OCI-LY7 (cell line): ENCODE results near the gene CERCAM. TPM values are rescaled to one million over a fixed set of nuclear protein-coding genes. Genes with fewer than 3 reads are reported as not detected.

ENCODE experiments used
- BruUV-seq: library from RNA; stranded (reverse); fragments of 400-500 nt; replicated peaks from 2 replicates; lab custom pipeline; 2021; lab: Mats Ljungman, UMichigan
- CTCF ChIA-PET: fragments of 300-600 bp; sonication (Branson Sonifier 250); formaldehyde crosslinking; loops from one replicate; lab custom pipeline; 2022; ENCODE audit warnings: antibody characterized with exemption; ENCODE audit not compliant: unreplicated experiment; lab: Charles Lee
- POLR2A ChIA-PET: fragments of 300-600 bp; sonication (Branson Sonifier 250); formaldehyde crosslinking; loops from one replicate; lab custom pipeline; 2022; ENCODE audit warnings: antibody characterized with exemption; lab: Charles Lee
- DNase-seq: peaks from one replicate; pipeline ENCODE4 v3.0.0-alpha.2; 2015; ENCODE audit warnings: low spot score
- H2AFZ ChIP-seq: fragments of 200-600 bp; sonication (generic), shearing (Covaris generic); 2 replicates; pipeline ENCODE4 v1.6.1; 2014; ENCODE audit warnings: mild to moderate bottlenecking, antibody characterized with exemption, low read length, moderate library complexity
- H3K27ac ChIP-seq: fragments of 200-600 bp; sonication (generic); 2 replicates; pipeline ENCODE4 v1.5.1; 2014; ENCODE audit warnings: mixed run types, low read depth, mild to moderate bottlenecking, moderate library complexity, low read length, inconsistent platforms; ENCODE audit not compliant: poor library complexity, severe bottlenecking
- H3K36me3 ChIP-seq: fragments of 200-600 bp; sonication (generic); 2 replicates; pipeline ENCODE4 v1.6.1; 2014; ENCODE audit warnings: mild to moderate bottlenecking, antibody characterized with exemption, low read length, moderate library complexity, mixed read lengths; ENCODE audit not compliant: insufficient read depth
- H3K4me1 ChIP-seq: fragments of 200-600 bp; sonication (generic); 2 replicates; pipeline ENCODE4 v1.5.1; 2014; ENCODE audit warnings: mild to moderate bottlenecking, low read length; ENCODE audit not compliant: insufficient read depth, poor library complexity, severe bottlenecking
- H3K4me2 ChIP-seq: fragments of 200-600 bp; sonication (generic); 2 replicates; pipeline ENCODE4 v1.6.1; 2014; ENCODE audit warnings: mild to moderate bottlenecking, low read length
- H3K4me3 ChIP-seq: fragments of 200-600 bp; sonication (generic); 2 replicates; pipeline ENCODE4 v1.5.1; 2014; ENCODE audit warnings: mild to moderate bottlenecking, low read depth, low read length; ENCODE audit not compliant: poor library complexity, severe bottlenecking
- H3K79me2 ChIP-seq: fragments of 200-600 bp; sonication (generic); 2 replicates; pipeline ENCODE4 v1.6.1; 2016; ENCODE audit warnings: low read depth, mild to moderate bottlenecking, low read length, moderate library complexity, mixed read lengths; ENCODE audit not compliant: insufficient read depth
- H3K9me2 ChIP-seq: fragments of 200-600 bp; sonication (generic); 2 replicates; pipeline ENCODE4 v1.6.1; 2016; ENCODE audit warnings: mild to moderate bottlenecking, low read length, mixed read lengths; ENCODE audit not compliant: insufficient read depth
- H3K9me3 ChIP-seq: fragments of 200-600 bp; sonication (generic); 2 replicates; pipeline ENCODE4 v1.6.1; 2014; ENCODE audit warnings: mild to moderate bottlenecking, mixed run types, low read length, mixed read lengths
- H4K20me1 ChIP-seq: fragments of 200-600 bp; sonication (generic); 2 replicates; pipeline ENCODE4 v1.6.1; 2014; ENCODE audit warnings: mild to moderate bottlenecking, antibody characterized with exemption, low read length, moderate library complexity, mixed read lengths; ENCODE audit not compliant: insufficient read depth
- CTCF ChIP-seq: fragments of 200-600 bp; sonication (generic); conservative IDR thresholded peaks from 2 replicates; pipeline ENCODE4 v1.5.1; 2014; ENCODE audit warnings: mild to moderate bottlenecking, antibody characterized with exemption, low read length, moderate library complexity, mixed read lengths
- EZH2phosphoT487 ChIP-seq: fragments of 200-600 bp; sonication (generic); IDR thresholded peaks from 2 replicates; pipeline ENCODE4 v1.6.1; 2018; ENCODE audit warnings: low read depth, borderline replicate concordance, mild to moderate bottlenecking, mixed run types, antibody characterized with exemption, low read length, moderate library complexity, mixed read lengths
- intact Hi-C: fragments of 100-400 bp; cut with micrococcal nuclease; formaldehyde crosslinking; loops from one replicate; pipeline ENCODE4 v1.10.0; 2022; ENCODE audit not compliant: unreplicated experiment
- total RNA-seq, 2 experiments: library from RNA; depleted of rRNA in 1 of 2; stranded (reverse); fragments of >200 nt in 1 of 2; shearing (Covaris generic) in 1 of 2; gene quantifications; 2 replicates each; pipeline ENCODE4 v1.2.3, GENCODE V29; 2014 to 2022

Gene CERCAM
- total RNA-seq, 2 experiments from 2014 or later: 2.7 to 3.5 TPM

GRCh38 chr9:128429513-128430086 lies 8.9 kb downstream of the CERCAM start:
- Histone ChIP-seq H3K4me1 (no peaks in the 10 kb centered on the region), H3K9me2 (no peaks in the 10 kb centered on the region), H2AFZ (no peak overlapping the region), H3K4me3 (no peak overlapping the region), H3K9me3 (no peaks in the 10 kb centered on the region), H3K36me3 (no peaks in the 10 kb centered on the region), H4K20me1 (no peaks in the 10 kb centered on the region), H3K79me2 (no peaks in the 10 kb centered on the region), H3K4me2 (no peak overlapping the region), H3K27ac (no peak overlapping the region)
- CTCF ChIA-PET: no interaction called here
- no TSS peak for BruUV-seq
- POLR2A ChIA-PET: interaction anchor here (0.7 kb wide), 1 partner anchor 43 kb away, joined by 4 read pairs; no protein-coding TSS in a partner anchor
- DNase-seq: no peak
- intact Hi-C loops: no loop called here
- TF ChIP-seq CTCF (no peak), EZH2phosphoT487 (no peak)

GRCh38 chr9:128431207-128431606 lies 10.6 kb downstream of the CERCAM start:
- Histone ChIP-seq H3K4me2 (no peak overlapping the region), H3K9me3 (no peaks in the 10 kb centered on the region), H3K79me2 (no peaks in the 10 kb centered on the region), H3K27ac (no peak overlapping the region), H2AFZ (no peak overlapping the region), H3K4me3 (no peak overlapping the region), H4K20me1 (no peaks in the 10 kb centered on the region), H3K36me3 (no peaks in the 10 kb centered on the region), H3K4me1 (no peaks in the 10 kb centered on the region), H3K9me2 (no peaks in the 10 kb centered on the region)
- CTCF ChIA-PET: no interaction called here
- intact Hi-C loops: no loop called here
- DNase-seq: no peak
- BruUV-seq: no TSS peak
- TF ChIP-seq CTCF: no peak
- no peak for TF ChIP-seq EZH2phosphoT487
- POLR2A ChIA-PET: no interaction called here

GRCh38 chr9:128434340-128434739 lies 13.7 kb downstream of the CERCAM start:
- H3K36me3 ChIP-seq: no peaks in the 10 kb centered on the region
- DNase-seq: no peak
- no peaks in the 10 kb centered on the region for H3K9me3 ChIP-seq
- no peak overlapping the region for H3K4me3 ChIP-seq
- TF ChIP-seq EZH2phosphoT487 (no peak), CTCF (no peak)
- POLR2A ChIA-PET: interaction anchor here (0.6 kb wide), 1 partner anchor 63 kb away, joined by 3 read pairs; the partner anchor contains the start of gene URM1
- H3K9me2 ChIP-seq: no peaks in the 10 kb centered on the region
- H2AFZ ChIP-seq: no peak overlapping the region
- no peaks in the 10 kb centered on the region for H3K79me2 ChIP-seq
- intact Hi-C loops: no loop called here
- H3K27ac ChIP-seq: no peak overlapping the region
- no peaks in the 10 kb centered on the region for H4K20me1 ChIP-seq
- BruUV-seq: no TSS peak
- H3K4me2 ChIP-seq: no peak overlapping the region
- peaks cover 3% of the 10 kb centered on the region for H3K4me1 ChIP-seq
- CTCF ChIA-PET: no interaction called here
